Lung (tissue), 12 donors: Measurements from ENCODE around the gene ZFYVE26. TPM values are rescaled to one million over a fixed set of nuclear protein-coding genes. Genes with fewer than 3 reads are reported as not detected.

Experiments
- ATAC-seq: fragments of 200-7000 bp; cut with Tn5 transposase; one replicate; pipeline ENCODE4 v1.9.1; 2020; ENCODE audit warnings: moderate number of reproducible peaks; ENCODE audit not compliant: insufficient read depth, low FRiP score
- DNase-seq, 3 donors: peaks; one replicate each; pipeline ENCODE4 v3.0.0-alpha.2; 2013 to 2017
- H3K27ac ChIP-seq, 2 donors: one replicate each; pipeline ENCODE4 v1.5.1; 2013; ENCODE audit warnings: mild to moderate bottlenecking in 2 of 2, moderate library complexity in 2 of 2, control low read depth in 1 of 2, inconsistent platforms in 1 of 2, low read depth in 1 of 2, low read length in 1 of 2
- H3K27me3 ChIP-seq, 3 donors: one replicate each; pipeline ENCODE4 v1.5.1; 2013; ENCODE audit warnings: low read length in 2 of 3; ENCODE audit not compliant: control insufficient read depth in 3 of 3, insufficient read depth in 3 of 3
- H3K36me3 ChIP-seq, 4 donors: one replicate each; pipeline ENCODE4 v1.5.1; 2013; ENCODE audit warnings: low read length in 4 of 4, mild to moderate bottlenecking in 1 of 4, moderate library complexity in 1 of 4; ENCODE audit not compliant: control insufficient read depth in 4 of 4, insufficient read depth in 4 of 4
- H3K4me1 ChIP-seq, 5 donors: one replicate each; pipeline ENCODE4 v1.5.1; 2013; ENCODE audit warnings: low read length in 5 of 5, mild to moderate bottlenecking in 2 of 5, moderate library complexity in 1 of 5; ENCODE audit not compliant: control insufficient read depth in 5 of 5, insufficient read depth in 5 of 5
- H3K4me3 ChIP-seq: one replicate; pipeline ENCODE4 v1.5.1; 2013; ENCODE audit warnings: mild to moderate bottlenecking, control low read depth, moderate library complexity
- H3K9ac ChIP-seq, 2 donors: one replicate each; pipeline ENCODE4 v1.5.1; 2013; ENCODE audit warnings: low read length in 2 of 2, control low read depth in 1 of 2; ENCODE audit not compliant: insufficient read depth in 1 of 2
- H3K9me3 ChIP-seq, 4 donors: one replicate each; pipeline ENCODE4 v1.5.1; 2013; ENCODE audit warnings: low read length in 3 of 4, mild to moderate bottlenecking in 1 of 4, moderate library complexity in 1 of 4; ENCODE audit not compliant: control insufficient read depth in 4 of 4, insufficient read depth in 3 of 4
- WGBS, 2 donors: extraction: QIAGEN DNeasy Blood & Tissue Kit; methylation state at CpG; one replicate each; pipeline ENCODE4 v1.1.7; 2013; 5-methylcytosine and 5-hydroxymethylcytosine counted together
- polyA plus RNA-seq, 2 donors: library from polyadenylated mRNA; stranded (reverse); fragments of 200-250 nt; gene quantifications; one replicate each; pipeline ENCODE4 v1.2.1, GENCODE V29; 2013
- total RNA-seq, 2 donors: library from RNA; depleted of rRNA in 1 of 2; stranded (reverse); fragments of >200 nt in 1 of 2; gene quantifications; one replicate each; pipeline ENCODE4 v1.2.1, GENCODE V29; 2014 to 2021
- TF ChIP-seq, protein P1 (sequence below): IDR thresholded peaks from 2 replicates; pipeline ENCODE4 v1.5.1; 2012; ENCODE audit warnings: mild to moderate bottlenecking; ENCODE audit errors: control extremely low read depth, extremely low read depth
- donor health status: control.
- donor health status: control.
- donor health status: Bipolar disorder and iron deficiency.
- donor health status: healthy.
- donor health status: DM: yes; HTN: yes; CAD: no.

ZFYVE26 gene
- total and polyA plus RNA-seq, 4 donors: 6.8 to 50.6 (median 22.0) TPM

GRCh38 chr14:67733616-67734015 is 82.8 kb downstream of the ZFYVE26 start:
- H3K4me3 ChIP-seq: no peak overlapping the region
- 83 to 92% methylated on average over 4 of the region's 4 CpGs for WGBS, 2 donors
- TF ChIP-seq, protein P1, sequence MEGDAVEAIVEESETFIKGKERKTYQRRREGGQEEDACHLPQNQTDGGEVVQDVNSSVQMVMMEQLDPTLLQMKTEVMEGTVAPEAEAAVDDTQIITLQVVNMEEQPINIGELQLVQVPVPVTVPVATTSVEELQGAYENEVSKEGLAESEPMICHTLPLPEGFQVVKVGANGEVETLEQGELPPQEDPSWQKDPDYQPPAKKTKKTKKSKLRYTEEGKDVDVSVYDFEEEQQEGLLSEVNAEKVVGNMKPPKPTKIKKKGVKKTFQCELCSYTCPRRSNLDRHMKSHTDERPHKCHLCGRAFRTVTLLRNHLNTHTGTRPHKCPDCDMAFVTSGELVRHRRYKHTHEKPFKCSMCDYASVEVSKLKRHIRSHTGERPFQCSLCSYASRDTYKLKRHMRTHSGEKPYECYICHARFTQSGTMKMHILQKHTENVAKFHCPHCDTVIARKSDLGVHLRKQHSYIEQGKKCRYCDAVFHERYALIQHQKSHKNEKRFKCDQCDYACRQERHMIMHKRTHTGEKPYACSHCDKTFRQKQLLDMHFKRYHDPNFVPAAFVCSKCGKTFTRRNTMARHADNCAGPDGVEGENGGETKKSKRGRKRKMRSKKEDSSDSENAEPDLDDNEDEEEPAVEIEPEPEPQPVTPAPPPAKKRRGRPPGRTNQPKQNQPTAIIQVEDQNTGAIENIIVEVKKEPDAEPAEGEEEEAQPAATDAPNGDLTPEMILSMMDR: no peak
- H3K4me1 ChIP-seq: peaks cover 0 to 3% (median 0%) of the 10 kb centered on the region in 5 donors
- no peaks in the 10 kb centered on the region for H3K36me3 ChIP-seq
- no peak overlapping the region for H3K9ac ChIP-seq
- DNase-seq (no peak), ATAC-seq (no peak)
- no peaks in the 10 kb centered on the region for H3K27me3 ChIP-seq
- H3K27ac ChIP-seq: no peak overlapping the region
- H3K9me3 ChIP-seq: peaks cover 0 to 2% (median 0%) of the 10 kb centered on the region in 4 donors

GRCh38 chr14:67729072-67729885 is 87.1 kb downstream of the ZFYVE26 start:
- ATAC-seq (no peak), DNase-seq (peak; percentile 33 to 74 (median 62))
- TF ChIP-seq, protein P1: no peak
- Histone ChIP-seq H3K9me3 (peaks cover 0 to 9% (median 0%) of the 10 kb centered on the region in 4 donors), H3K27ac (no peak overlapping the region), H3K9ac (no peak overlapping the region), H3K4me3 (no peak overlapping the region), H3K27me3 (no peaks in the 10 kb centered on the region), H3K4me1 (no peaks in the 10 kb centered on the region), H3K36me3 (no peaks in the 10 kb centered on the region)
- WGBS, 2 donors: 54 to 74% methylated on average over 21 of the region's 21 CpGs

DNA sequence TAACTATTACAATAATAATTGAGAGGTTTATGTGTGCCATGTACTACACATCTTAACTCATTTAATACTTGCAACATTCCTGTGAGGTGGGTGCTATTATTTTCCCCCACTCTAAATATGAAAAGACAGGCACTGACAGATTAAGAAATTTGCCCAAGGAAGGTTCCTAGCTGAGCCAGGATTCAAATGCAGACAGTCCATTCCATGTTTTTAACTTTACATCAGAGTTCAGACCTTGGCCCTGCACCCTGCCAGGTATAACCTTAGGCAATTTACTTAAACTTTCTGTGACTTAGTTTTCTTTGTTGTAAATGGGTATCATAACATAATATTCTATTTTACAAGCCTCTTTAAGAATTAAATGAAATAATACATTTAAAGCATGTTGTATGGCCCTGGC is 88.1 kb downstream of the ZFYVE26 start:
- Histone ChIP-seq H3K27ac (no peak overlapping the region), H3K9ac (no peak overlapping the region), H3K27me3 (no peaks in the 10 kb centered on the region), H3K4me1 (no peaks in the 10 kb centered on the region), H3K4me3 (no peak overlapping the region), H3K36me3 (no peaks in the 10 kb centered on the region), H3K9me3 (peaks cover 0 to 9% (median 0%) of the 10 kb centered on the region in 4 donors)
- ATAC-seq: no peak
- DNase-seq: no peak
- TF ChIP-seq, protein P1: no peak
